GM12891 (cell line): ENCODE measurements around the gene SMG6.

Experiments used
- POLR2A ChIP-seq: IDR thresholded peaks from 2 replicates; pipeline ENCODE4 v1.6.1; 2011; ENCODE audit warnings: low read depth, low read length, control low read depth
- POLR2AphosphoS5 ChIP-seq: IDR thresholded peaks from 2 replicates; pipeline ENCODE4 v1.6.1; 2011; ENCODE audit warnings: low read depth, low read length, control low read depth
- POU2F2 ChIP-seq: IDR thresholded peaks from 2 replicates; pipeline ENCODE4 v1.6.1; 2011; ENCODE audit warnings: low read depth, mild to moderate bottlenecking, control low read depth, low read length, moderate library complexity
- SPI1 ChIP-seq: IDR thresholded peaks from 2 replicates; pipeline ENCODE4 v1.6.1; 2011; ENCODE audit warnings: low read depth, low read length, control low read depth
- TAF1 ChIP-seq: IDR thresholded peaks from 2 replicates; pipeline ENCODE4 v1.6.1; 2011; ENCODE audit warnings: low read depth, low read length, control low read depth

DNA sequence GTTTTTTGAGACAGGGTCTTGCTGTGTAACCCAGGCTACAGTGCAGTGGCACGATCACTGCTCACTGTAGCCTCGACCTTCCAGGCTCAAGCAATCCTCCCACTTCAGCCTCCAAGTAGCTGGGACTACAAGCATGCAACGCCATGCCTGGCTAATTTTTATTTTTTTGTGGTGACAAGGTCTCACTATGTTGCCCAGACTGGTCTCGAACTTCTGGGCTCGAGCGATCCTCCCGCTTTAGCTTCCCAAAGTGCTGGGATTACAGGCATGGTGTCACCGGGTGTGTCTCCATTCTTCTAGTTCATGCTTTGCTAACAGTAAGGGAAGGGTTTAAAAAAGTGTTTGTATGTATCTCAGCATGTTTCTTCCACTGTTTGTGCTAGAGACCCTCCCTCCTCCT is 146.9 kb downstream of the SMG6 start:
- TF ChIP-seq SPI1 (no peak), TAF1 (no peak), POLR2A (no peak), POLR2AphosphoS5 (no peak), POU2F2 (no peak)
